ENCODE results near the gene SLC25A51.

SLC25A51 gene

DNA sequence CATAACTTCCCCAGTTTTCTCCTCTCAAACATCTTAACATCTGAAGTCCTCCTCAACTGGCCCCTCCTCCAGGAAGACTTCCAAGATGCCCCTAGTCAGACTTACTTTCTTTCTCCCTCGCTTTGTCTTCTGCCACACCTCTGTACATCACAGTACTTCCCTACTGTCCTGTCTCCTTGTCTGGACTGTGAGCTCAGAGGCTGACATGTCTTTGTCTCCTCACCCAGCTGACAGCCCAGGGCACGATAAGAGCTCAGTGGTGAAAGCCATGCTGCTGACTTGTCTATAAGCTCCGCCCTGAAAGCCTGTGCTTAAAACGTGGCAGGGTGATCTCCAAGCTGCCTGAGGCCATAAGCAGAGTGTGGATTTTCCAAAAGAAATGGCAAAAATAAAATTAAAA lies 33.0 kb upstream of the SLC25A51 start:
- no peak for DNase-seq

DNA sequence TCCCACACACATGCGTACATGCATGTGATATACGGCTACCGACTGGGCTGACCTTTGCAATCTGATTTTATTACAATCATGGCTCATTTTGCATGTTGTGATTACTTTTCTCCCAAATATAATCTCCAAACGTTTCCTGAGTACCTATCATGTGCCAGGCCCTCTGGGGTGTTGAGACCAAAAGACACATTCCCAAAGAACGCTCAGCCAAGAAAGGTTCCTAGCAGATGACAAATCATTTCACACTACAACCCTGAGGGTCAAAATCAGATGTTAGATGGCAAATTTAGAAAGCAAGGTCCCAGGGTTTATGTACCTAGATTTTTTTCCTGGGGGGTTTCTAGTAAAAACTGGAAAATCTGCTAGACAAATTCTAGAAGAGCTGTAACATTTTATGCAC lies 32.4 kb upstream of the SLC25A51 start:
- DNase-seq: no peak

DNA sequence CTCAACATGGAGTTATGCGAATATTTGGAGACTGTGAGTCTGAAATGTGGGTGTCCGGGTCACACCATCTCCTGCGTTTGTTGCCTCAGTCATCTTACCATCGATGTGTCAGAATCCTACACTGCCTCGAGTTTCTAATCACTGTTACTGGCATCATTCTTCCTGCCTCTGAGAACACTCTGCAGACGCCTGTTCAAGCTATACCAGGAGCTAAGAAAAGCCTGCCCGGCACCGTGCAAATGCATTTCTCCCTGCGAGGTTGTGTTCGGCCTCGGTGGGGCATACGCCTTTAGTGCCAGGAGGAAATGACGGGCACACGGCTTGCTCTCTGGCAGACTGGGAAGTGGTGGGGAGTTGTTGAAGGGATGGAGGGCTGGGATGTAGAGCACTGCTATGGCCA lies 31.2 kb upstream of the SLC25A51 start:
- DNase-seq: no peak

GRCh38 chr9:37931592-37931991 lies 27.7 kb upstream of the SLC25A51 start:
- DNase-seq: no peak

- peak; percentile 59 for DNase-seq
Measured at GRCh38 chr9:37929441-37929895, 25.5 kb upstream of the SLC25A51 start.

DNA sequence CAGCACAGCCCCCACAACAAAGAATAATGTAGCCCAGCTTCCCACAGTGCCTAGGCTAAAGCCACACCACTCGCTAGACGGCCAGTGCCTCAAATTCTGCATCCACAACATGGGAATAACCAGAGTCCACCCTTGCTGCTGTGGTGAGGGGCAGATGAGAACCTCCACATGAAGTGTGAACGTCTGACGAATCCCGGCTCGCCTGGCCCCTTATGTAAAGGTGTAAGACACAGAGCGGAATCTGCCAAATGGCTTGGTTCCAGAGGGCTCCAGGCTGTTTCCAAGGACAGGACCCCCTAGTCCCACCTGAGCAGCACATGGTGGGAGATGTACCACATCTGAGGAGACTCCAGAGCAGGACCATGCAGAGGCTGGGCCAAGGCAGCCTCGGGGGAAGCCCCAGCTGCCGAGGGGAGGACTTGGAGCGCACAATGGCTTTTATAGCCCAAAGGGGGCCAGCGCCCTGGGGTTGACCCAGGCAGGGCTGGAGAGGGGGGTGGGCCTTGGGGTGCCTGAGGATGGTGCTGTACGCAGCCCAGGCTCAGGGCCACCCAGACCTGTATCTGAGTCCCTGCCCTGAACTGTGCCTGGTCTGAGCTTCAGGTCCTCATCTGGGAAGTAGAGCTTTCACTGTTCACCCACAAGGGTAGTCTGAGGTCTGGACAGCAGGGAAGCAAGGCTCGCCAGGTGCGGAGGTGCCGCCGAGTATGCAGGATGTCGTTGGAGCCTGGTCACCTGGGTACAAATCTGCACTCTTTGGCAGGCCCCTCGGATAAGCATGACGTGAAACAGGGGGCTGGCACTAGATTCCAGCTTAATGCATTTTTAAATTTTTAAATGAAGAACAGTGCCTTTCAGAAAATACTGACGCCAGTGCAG lies 24.9 kb upstream of the SLC25A51 start:
- no peak for DNase-seq

DNA sequence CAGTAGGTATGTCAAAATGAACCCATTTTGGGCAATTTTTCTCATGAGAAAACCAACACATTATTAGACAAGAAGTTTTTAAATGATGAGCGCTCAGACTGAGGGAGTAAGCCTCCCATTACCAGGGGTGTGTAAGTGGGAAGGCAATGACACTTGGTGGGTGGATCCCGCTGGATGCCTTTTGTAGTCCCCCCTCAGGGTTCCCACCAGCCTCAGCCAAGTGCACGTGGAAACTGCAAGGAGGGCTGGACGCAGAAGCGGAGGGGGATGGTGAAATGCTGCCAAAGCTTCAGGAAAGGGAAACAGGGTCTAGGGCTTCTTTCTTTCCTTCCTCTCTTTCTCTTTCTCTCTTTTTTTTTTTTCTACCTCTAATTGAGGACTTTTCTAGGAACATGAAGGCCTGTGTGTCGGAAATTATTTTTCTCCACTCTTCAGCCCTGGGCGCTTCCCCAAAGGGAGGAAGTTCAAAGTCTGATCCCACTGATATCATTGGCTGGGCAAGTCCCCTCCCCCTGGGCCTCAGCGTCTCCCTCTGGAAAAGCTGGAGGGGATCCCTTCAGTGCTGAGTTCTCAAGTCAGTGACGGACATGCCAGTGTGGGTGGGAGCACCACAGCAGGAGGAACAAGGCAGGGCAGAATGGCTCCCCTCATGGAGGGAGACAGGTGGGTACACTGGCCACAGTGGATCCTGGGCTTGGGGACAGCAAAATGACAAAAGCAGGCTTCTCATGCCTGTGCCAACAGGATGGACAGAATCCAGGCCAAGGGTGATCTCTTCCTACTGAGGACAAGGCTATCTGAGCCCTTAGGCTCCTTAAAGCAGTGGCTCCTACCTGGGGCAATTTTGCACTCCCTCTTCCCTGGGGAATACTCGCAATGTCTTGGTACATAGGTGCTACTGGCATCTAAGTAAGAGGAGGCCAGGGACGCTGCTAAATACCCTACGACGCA lies 23.9 kb upstream of the SLC25A51 start:
- no peak for DNase-seq

DNA sequence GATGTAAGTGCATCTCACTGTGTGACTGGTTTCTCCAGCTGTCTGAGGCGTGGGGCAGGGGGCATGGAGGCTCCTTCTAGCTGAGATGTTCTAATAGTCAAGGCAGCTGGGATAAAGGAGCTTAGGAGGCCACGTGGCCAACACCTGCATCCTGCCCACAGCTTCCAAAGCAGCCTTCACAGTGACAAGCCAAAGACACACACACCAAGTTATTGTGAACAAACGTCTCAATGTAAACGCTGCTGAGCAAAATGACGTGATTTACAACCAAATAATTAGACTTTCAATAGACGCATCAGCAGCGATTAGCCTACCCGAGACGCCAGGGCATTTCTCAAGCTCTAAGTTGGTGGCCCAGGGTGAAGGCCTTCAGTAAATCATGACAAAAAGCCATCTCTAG lies 23.2 kb upstream of the SLC25A51 start:
- DNase-seq: no peak

DNA sequence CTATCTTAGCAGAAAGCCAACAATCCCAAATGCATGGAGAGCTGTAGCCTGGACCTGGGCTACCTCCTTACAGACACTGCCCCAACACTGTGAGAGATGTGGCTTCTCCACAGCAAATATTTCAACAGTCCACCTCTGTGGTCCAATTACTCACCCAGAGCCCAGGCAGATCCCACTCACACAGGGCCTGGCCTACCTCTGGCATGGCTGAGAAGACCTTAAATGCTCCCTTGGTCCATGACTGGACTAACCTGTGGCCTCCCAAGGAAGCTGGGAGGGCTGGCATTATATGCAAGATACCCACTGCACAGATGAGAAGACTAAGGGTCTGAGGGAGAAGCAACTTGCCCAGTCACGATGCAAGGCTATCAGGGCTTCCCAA lies 22.8 kb upstream of the SLC25A51 start:
- DNase-seq: no peak

- no peak for DNase-seq
Measured at GRCh38 chr9:37925786-37926736, 22.1 kb upstream of the SLC25A51 start.

DNA sequence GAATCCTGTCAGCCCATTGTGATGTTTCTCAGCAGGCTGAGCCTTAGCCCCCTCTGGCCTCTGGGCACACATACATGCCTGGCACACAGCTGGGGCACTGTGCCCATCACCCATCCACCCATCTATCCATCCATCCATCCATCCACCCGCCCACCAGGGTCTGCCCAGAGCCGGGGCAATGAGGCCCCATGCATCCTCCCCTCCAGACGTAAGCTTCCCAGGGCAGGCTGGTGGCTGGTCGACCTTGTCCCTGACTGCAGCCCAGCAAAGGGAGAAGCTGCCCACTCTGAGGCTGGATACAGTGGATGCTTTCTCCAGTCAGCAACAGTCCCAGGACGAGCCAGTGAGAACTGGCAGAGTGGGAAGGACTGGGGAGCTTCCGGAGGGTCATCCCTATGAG lies 21.1 kb upstream of the SLC25A51 start:
- no peak for DNase-seq

DNA sequence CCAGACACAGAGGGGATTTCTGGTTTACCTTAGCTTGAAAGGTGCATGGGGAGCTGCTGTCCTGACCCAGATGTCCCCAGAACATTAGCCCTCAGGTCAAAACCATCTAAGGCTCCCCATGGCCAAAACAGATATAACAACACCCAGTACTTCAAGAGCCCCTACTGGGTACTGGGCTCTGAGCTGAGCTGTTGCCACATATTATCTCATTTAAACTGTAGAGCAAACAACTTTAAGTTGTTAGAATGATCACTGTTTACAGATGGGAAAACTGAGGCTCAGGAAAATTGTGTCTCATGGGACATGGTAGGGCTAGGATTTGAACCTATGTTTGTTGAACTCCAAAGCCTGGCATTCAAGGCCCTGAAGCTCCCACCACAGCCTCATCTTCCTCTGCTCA lies 20.6 kb upstream of the SLC25A51 start:
- no peak for DNase-seq

DNA sequence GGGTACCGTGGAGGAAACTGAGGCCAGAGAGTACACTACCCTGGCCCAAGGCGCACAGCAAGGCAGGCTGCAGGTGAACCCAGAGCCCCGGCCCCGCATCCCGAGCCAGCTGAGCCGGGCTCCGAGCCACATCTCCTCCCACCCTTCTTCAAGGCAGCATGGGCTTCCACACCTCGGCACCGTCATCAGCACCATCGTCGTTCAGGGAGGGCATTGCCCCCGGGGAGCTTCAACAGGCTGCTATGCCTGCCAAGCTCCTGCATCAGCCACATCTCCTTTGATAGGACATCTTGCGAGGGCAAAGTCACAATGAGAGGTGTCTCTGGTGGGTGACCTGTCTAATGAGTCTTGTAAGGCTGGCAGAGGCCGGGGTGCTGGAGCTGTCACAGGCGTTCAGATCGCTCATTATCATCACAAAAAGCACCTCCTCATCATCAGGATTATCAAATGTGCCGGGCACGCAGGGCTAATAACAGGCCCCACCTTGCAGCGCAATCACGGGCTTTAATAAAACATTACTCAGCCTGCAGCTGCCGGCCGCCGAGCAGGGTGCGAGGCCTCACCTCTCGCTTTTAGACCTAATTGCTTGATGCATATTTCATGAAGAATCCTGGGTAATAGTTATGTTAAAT lies 20.0 kb upstream of the SLC25A51 start:
- DNase-seq: no peak

DNA sequence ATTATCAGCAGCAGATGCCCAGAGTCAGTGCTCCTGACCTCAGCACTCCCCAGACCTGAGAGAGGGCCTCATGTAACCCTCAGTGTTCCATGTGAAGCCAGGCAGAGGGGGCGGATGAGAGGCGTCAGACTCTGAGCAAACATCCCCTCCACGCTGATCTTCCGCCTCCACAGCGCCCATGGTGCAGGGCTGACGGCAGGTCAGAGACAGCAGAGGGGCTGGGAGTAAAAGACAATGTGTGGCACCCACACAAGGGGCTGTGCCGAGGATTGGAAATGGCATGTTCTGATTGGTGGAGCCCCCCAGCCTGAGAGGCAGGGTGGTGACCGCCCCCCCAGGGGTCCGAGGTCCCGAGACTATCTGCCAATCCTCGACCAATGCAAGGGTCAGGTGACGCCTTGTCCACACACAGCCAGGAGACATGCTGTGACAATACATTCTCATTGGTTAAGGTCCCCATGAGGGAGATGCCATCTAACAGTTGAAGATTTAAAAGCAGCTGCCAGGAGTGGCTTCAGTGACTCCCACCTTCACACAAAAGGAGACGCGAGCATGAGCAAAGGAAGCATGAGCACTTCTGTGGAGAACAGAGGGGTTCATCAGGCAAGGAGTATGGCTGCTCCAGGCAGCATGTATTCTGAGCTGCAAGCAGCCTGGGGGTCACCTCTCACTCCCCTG lies 19.3 kb upstream of the SLC25A51 start:
- DNase-seq: no peak

GRCh38 chr9:37922363-37923117 lies 18.6 kb upstream of the SLC25A51 start:
- peak; percentile 12 for DNase-seq

DNA sequence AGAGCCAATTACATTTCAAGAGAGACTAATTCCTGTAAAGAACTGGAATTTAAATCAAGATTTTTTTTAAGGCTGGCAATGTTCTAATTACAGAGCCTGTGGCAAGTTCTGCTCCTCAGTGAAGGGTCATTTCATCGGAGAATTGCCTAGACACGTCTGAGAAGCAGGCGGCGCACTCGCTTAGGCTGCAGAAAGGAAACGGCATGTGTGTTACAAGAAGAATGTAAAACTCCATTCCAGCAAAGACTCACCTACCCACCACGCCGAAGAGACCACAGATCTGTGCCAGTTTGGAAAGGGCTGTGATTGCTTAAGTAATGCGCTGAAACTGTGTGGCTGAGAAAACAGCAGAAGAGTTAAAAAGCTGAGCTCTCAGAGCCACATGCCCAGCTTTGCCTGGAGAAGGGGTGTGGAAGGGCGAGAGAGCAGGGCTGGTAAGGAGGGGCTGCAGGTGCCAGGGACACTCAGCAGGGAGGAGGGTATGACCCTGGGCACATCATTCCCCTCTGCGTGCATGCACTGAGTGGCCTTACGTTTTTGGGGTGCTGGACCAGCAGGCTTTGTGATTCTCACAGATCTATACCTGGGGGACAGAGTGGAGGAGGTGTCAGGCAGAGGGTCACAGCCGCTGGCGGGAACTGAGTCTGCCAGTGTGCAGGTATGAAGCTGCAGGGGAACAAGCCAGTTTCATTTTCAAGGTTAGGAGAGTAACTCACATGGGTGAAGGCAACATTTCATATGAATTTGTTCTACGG lies 17.8 kb upstream of the SLC25A51 start:
- DNase-seq: peak; percentile 41

GRCh38 chr9:37921168-37921510 lies 17.2 kb upstream of the SLC25A51 start:
- DNase-seq: no peak

DNA sequence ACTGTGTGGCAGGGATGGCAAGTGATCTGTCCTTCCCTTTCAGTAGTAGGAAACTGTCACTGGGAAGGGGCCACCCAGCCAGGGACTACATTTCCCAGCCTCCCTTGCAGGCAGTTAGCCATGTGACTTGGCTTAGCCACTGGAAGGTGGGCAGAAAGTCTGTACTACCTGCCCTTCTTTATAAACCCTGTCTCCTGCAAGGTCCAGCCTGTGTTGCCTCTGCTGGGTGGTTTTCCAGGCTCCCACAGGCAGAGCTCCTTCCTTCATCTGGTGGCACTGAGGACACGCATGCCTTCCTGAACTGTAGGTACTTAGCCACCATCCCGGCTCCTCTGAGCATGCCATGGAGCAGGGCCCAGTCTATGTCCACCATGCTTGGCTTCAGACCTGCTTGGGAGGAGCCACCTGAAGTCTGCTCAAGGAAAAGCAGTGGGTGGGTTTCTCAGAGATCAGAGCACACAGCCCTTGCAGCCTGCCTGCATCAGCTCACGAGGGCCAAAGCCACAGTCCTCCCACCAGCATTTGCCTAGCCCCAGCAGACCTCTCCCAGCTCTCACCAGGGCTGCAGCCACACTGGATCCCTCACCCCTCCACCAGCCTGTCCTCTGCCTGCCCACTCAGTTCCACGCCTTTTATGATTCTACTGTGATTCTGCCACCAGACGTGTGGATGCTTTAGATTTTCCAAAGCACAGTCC lies 16.7 kb upstream of the SLC25A51 start:
- DNase-seq: peak; percentile 32

GRCh38 chr9:37919956-37920335 lies 16.0 kb upstream of the SLC25A51 start:
- DNase-seq: peak; percentile 14
